H9 (cell line): ENCODE data around the gene NADSYN1. TPM values are rescaled to one million over a fixed set of nuclear protein-coding genes. Genes with fewer than 3 reads are reported as not detected.

Source experiments
- DNase-seq: peaks from one replicate; pipeline ENCODE4 v3.0.0-alpha.2; 2017
- H2AFZ ChIP-seq: one replicate; pipeline ENCODE4 v1.6.1; 2013; ENCODE audit warnings: mild to moderate bottlenecking, low read length, control low read depth, moderate library complexity
- H2AK5ac ChIP-seq: 2 replicates; pipeline ENCODE4 v1.6.1; 2013; ENCODE audit warnings: low read length, control low read depth, mixed read lengths; ENCODE audit not compliant: insufficient read length
- H2BK120ac ChIP-seq: one replicate; pipeline ENCODE4 v1.6.1; 2013; ENCODE audit warnings: low read depth, mild to moderate bottlenecking, low read length, control low read depth, inconsistent platforms; ENCODE audit not compliant: poor library complexity, severe bottlenecking
- H2BK12ac ChIP-seq: 2 replicates; pipeline ENCODE4 v1.6.1; 2013; ENCODE audit warnings: low read length, control low read depth, mixed read lengths, low read depth; ENCODE audit not compliant: insufficient read length
- H2BK15ac ChIP-seq: 2 replicates; pipeline ENCODE4 v1.6.1; 2013; ENCODE audit warnings: low read depth, low read length, control low read depth
- H2BK20ac ChIP-seq: one replicate; pipeline ENCODE4 v1.6.1; 2013; ENCODE audit warnings: low read depth, mild to moderate bottlenecking, low read length, control low read depth, inconsistent platforms; ENCODE audit not compliant: poor library complexity, severe bottlenecking
- H2BK5ac ChIP-seq: 2 replicates; pipeline ENCODE4 v1.6.1; 2013; ENCODE audit warnings: low read length, control low read depth, mixed read lengths; ENCODE audit not compliant: insufficient read length
- H3K14ac ChIP-seq: 2 replicates; pipeline ENCODE4 v1.6.1; 2013; ENCODE audit warnings: low read length, control low read depth; ENCODE audit not compliant: insufficient read depth
- H3K18ac ChIP-seq: 2 replicates; pipeline ENCODE4 v1.6.1; 2013; ENCODE audit warnings: low read depth, mild to moderate bottlenecking, mixed read lengths, low read length, control low read depth; ENCODE audit not compliant: insufficient read length
- H3K23ac ChIP-seq: 2 replicates; pipeline ENCODE4 v1.6.1; 2013; ENCODE audit warnings: low read length, control low read depth, mixed read lengths, low read depth; ENCODE audit not compliant: insufficient read length
- H3K23me2 ChIP-seq: 2 replicates; pipeline ENCODE4 v1.6.1; 2013; ENCODE audit warnings: low read depth, mild to moderate bottlenecking, mixed read lengths, low read length, control low read depth; ENCODE audit not compliant: insufficient read length, poor library complexity, severe bottlenecking
- H3K27ac ChIP-seq: 2 replicates; pipeline ENCODE4 v1.5.1; 2013; ENCODE audit warnings: low read length, control low read depth, mixed read lengths, low read depth; ENCODE audit not compliant: insufficient read length
- H3K27me3 ChIP-seq: 2 replicates; pipeline ENCODE4 v1.6.1; 2013; ENCODE audit warnings: low read length, control low read depth, inconsistent platforms; ENCODE audit not compliant: insufficient read depth
- H3K4ac ChIP-seq: 2 replicates; pipeline ENCODE4 v1.6.1; 2013; ENCODE audit warnings: low read depth, mild to moderate bottlenecking, control low read depth, inconsistent platforms, low read length, moderate library complexity
- H3K4me1 ChIP-seq: 2 replicates; pipeline ENCODE4 v1.6.1; 2013; ENCODE audit warnings: low read length, control low read depth, inconsistent platforms; ENCODE audit not compliant: insufficient read depth
- H3K4me2 ChIP-seq: 2 replicates; pipeline ENCODE4 v1.6.1; 2013; ENCODE audit warnings: low read length, control low read depth, mixed read lengths; ENCODE audit not compliant: insufficient read length, insufficient read depth
- H3K56ac ChIP-seq: 2 replicates; pipeline ENCODE4 v1.6.1; 2013; ENCODE audit warnings: low read depth, mild to moderate bottlenecking, mixed read lengths, low read length, control low read depth; ENCODE audit not compliant: insufficient read length
- H3K79me1 ChIP-seq: 2 replicates; pipeline ENCODE4 v1.6.1; 2013; ENCODE audit warnings: low read depth, mild to moderate bottlenecking, moderate library complexity, low read length, control low read depth, inconsistent platforms; ENCODE audit not compliant: insufficient read depth, poor library complexity, severe bottlenecking
- H3K79me2 ChIP-seq: 2 replicates; pipeline ENCODE4 v1.6.1; 2013; ENCODE audit warnings: low read length, control low read depth, inconsistent platforms; ENCODE audit not compliant: insufficient read depth
- H3K9ac ChIP-seq: 2 replicates; pipeline ENCODE4 v1.6.1; 2013; ENCODE audit warnings: low read length, control low read depth, mixed read lengths; ENCODE audit not compliant: insufficient read length; ENCODE audit errors: extremely low read depth
- H3K9me3 ChIP-seq: one replicate; pipeline ENCODE4 v1.6.1; 2013; ENCODE audit warnings: low read depth, low read length, inconsistent platforms; ENCODE audit not compliant: control insufficient read depth
- H3T11ph ChIP-seq: one replicate; pipeline ENCODE4 v1.6.1; 2013; ENCODE audit warnings: mild to moderate bottlenecking, low read length, control low read depth, inconsistent platforms
- H4K20me1 ChIP-seq: one replicate; pipeline ENCODE4 v1.6.1; 2013; ENCODE audit not compliant: control insufficient read depth, insufficient read length, insufficient read depth
- H4K5ac ChIP-seq: 2 replicates; pipeline ENCODE4 v1.6.1; 2013; ENCODE audit warnings: low read depth, mild to moderate bottlenecking, mixed read lengths, low read length, control low read depth; ENCODE audit not compliant: insufficient read length
- H4K8ac ChIP-seq: replicated peaks from 2 replicates; pipeline ENCODE4 v1.6.1; 2013; ENCODE audit warnings: low read length, control low read depth, mixed read lengths, low read depth; ENCODE audit not compliant: insufficient read length
- H4K91ac ChIP-seq: 2 replicates; pipeline ENCODE4 v1.6.1; 2013; ENCODE audit warnings: low read depth, mild to moderate bottlenecking, moderate library complexity, mixed read lengths, low read length, control low read depth; ENCODE audit not compliant: insufficient read length
- H3K27ac Mint-ChIP-seq, 3 experiments: 2 replicates in 2 of 3; 3 replicates in 1 of 3; pipeline ENCODE4 v1.8.0; 2020 to 2021; ENCODE audit warnings: mixed read lengths in 3 of 3, mild to moderate bottlenecking in 1 of 3, moderate library complexity in 1 of 3
- H3K27me3 Mint-ChIP-seq: 2 replicates; pipeline ENCODE4 v1.8.0; 2021; ENCODE audit warnings: low read depth, mild to moderate bottlenecking, moderate library complexity, mixed read lengths
- H3K36me3 Mint-ChIP-seq, 3 experiments: 2 replicates in 2 of 3; 3 replicates in 1 of 3; pipeline ENCODE4 v1.8.0; 2020 to 2021; ENCODE audit warnings: low read depth in 3 of 3, mixed read lengths in 3 of 3; ENCODE audit not compliant: insufficient read depth in 1 of 3
- H3K4me1 Mint-ChIP-seq, 2 experiments: 2 replicates each; pipeline ENCODE4 v1.8.0; 2020; ENCODE audit warnings: mixed read lengths in 2 of 2
- H3K4me3 Mint-ChIP-seq, 2 experiments: 2 replicates in 1 of 2; 3 replicates in 1 of 2; pipeline ENCODE4 v1.8.0; 2020 to 2021; ENCODE audit warnings: mild to moderate bottlenecking in 2 of 2, mixed read lengths in 2 of 2, moderate library complexity in 1 of 2
- H3K9me3 Mint-ChIP-seq, 2 experiments: 2 replicates in 1 of 2; 3 replicates in 1 of 2; pipeline ENCODE4 v1.8.0; 2020; ENCODE audit warnings: mild to moderate bottlenecking in 2 of 2, mixed read lengths in 2 of 2, moderate library complexity in 1 of 2
- total RNA-seq: library from RNA; stranded (reverse); gene quantifications from 2 replicates; pipeline ENCODE4 v1.2.1, GENCODE V29; 2021
- TF ChIP-seq, protein P1 (sequence below): fragments of 200-600 bp; sonication (generic); conservative IDR thresholded peaks from 3 replicates; pipeline ENCODE4 v1.8.0; 2021; ENCODE audit warnings: antibody characterized with exemption, mild to moderate bottlenecking

The NADSYN1 gene
- total RNA-seq, 1 experiment from 2014 or later: 44.2 TPM

DNA sequence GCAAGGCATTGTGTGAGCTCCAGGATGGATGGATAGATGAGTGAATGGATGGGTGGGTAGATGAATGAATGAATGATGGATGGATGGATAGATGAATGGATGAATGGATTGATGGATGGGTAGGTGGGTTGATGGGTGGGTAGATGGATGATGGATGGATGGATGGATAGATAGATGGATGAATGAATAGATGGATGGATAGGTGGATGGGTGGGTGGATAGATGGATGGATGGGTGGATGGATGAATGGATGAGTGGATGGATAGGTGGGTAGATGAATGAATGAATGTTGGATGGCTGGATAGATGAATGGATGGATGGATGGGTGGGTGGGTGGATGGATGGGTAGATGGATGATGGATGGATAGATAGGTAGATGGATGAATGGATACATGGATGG lies 38.4 kb upstream of the NADSYN1 start:
- H3K23ac ChIP-seq: no peak overlapping the region
- no peaks in the 10 kb centered on the region for H3K4me1 ChIP-seq
- Mint-ChIP-seq H3K4me1 (no peaks in the 10 kb centered on the region), H3K27me3 (peaks cover 16% of the 10 kb centered on the region), H3K9me3 (peaks cover 0 to 2% of the 10 kb centered on the region in 2 experiments; a peak in 2 of 5 replicates), H3K4me3 (no peak overlapping the region), H3K27ac (no peak overlapping the region), H3K36me3 (no peaks in the 10 kb centered on the region)
- H3K79me1 ChIP-seq: no peaks in the 10 kb centered on the region
- no peak overlapping the region for H2BK15ac ChIP-seq
- peaks cover 4% of the 10 kb centered on the region; the same call in 1 of the 2 replicates for H3K27me3 ChIP-seq
- no peak overlapping the region for H3K18ac ChIP-seq
- no peak overlapping the region for H2AFZ ChIP-seq
- H2BK12ac ChIP-seq: no peak overlapping the region
- H2AK5ac ChIP-seq: no peak overlapping the region
- H3K4ac ChIP-seq: no peak overlapping the region
- no peak overlapping the region for H2BK20ac ChIP-seq
- no peak overlapping the region for H3K9ac ChIP-seq
- no peak for DNase-seq
- H2BK5ac ChIP-seq: no peak overlapping the region
- no peaks in the 10 kb centered on the region for H3K9me3 ChIP-seq
- H3K56ac ChIP-seq: no peak overlapping the region
- no peak overlapping the region for H2BK120ac ChIP-seq
- no peak overlapping the region for H3K14ac ChIP-seq
- TF ChIP-seq, protein P1, sequence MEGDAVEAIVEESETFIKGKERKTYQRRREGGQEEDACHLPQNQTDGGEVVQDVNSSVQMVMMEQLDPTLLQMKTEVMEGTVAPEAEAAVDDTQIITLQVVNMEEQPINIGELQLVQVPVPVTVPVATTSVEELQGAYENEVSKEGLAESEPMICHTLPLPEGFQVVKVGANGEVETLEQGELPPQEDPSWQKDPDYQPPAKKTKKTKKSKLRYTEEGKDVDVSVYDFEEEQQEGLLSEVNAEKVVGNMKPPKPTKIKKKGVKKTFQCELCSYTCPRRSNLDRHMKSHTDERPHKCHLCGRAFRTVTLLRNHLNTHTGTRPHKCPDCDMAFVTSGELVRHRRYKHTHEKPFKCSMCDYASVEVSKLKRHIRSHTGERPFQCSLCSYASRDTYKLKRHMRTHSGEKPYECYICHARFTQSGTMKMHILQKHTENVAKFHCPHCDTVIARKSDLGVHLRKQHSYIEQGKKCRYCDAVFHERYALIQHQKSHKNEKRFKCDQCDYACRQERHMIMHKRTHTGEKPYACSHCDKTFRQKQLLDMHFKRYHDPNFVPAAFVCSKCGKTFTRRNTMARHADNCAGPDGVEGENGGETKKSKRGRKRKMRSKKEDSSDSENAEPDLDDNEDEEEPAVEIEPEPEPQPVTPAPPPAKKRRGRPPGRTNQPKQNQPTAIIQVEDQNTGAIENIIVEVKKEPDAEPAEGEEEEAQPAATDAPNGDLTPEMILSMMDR: no peak
- no peaks in the 10 kb centered on the region for H4K20me1 ChIP-seq
- H3K79me2 ChIP-seq: no peaks in the 10 kb centered on the region
- H3T11ph ChIP-seq: no peak overlapping the region
- H4K91ac ChIP-seq: no peak overlapping the region
- no peak overlapping the region for H3K4me2 ChIP-seq
- no peaks in the 10 kb centered on the region for H3K23me2 ChIP-seq
- H3K27ac ChIP-seq: no peak overlapping the region
- H4K5ac ChIP-seq: no peak overlapping the region
- no peak overlapping the region for H4K8ac ChIP-seq
